ENCODE data around the gene KLHDC7A.

Gene KLHDC7A

DNA sequence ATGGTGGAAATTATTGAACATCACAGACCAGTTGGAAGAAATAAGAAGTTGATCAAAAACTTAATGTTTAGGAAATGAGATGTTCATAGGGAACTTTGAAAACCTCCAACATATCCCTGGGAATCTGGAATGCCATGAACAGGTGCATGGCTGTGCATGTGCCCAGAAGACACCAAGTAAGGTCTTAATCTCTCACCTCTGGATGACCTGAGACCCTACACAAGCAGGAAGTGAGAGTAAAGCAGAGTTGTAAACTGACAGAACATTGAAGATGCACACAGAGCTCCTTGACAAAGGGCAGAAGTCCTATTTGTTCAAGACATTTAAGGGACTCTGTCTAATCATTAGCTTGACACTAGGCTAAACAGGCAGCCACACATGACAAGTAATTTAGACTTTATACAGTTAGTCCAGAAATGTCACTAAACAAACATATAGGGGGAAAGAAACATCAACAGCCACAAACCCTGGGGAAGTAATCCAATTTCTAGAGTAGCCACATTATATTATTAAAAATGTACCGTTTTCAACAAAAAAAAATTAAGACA, 34.5 kb downstream of the KLHDC7A start:
- no peak for DNase-seq
- H3K4me3 Mint-ChIP-seq, result no peak overlapping the region
- H3K27ac Mint-ChIP-seq, result no peak overlapping the region
- no peaks in the 10 kb centered on the region for H3K36me3 Mint-ChIP-seq (ENCODE audit: low read depth)
- peaks cover 28% of the 10 kb centered on the region for H3K9me3 Mint-ChIP-seq
- H3K27me3 Mint-ChIP-seq (ENCODE audit: low read depth, poor library complexity), result peaks cover 17% of the 10 kb centered on the region
- TF ChIP-seq, protein P1, sequence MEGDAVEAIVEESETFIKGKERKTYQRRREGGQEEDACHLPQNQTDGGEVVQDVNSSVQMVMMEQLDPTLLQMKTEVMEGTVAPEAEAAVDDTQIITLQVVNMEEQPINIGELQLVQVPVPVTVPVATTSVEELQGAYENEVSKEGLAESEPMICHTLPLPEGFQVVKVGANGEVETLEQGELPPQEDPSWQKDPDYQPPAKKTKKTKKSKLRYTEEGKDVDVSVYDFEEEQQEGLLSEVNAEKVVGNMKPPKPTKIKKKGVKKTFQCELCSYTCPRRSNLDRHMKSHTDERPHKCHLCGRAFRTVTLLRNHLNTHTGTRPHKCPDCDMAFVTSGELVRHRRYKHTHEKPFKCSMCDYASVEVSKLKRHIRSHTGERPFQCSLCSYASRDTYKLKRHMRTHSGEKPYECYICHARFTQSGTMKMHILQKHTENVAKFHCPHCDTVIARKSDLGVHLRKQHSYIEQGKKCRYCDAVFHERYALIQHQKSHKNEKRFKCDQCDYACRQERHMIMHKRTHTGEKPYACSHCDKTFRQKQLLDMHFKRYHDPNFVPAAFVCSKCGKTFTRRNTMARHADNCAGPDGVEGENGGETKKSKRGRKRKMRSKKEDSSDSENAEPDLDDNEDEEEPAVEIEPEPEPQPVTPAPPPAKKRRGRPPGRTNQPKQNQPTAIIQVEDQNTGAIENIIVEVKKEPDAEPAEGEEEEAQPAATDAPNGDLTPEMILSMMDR (IDR thresholded peaks at IDR 0.05), result no peak
- peaks cover 14% of the 10 kb centered on the region for H3K4me1 Mint-ChIP-seq

- H3K27ac Mint-ChIP-seq, result no peak overlapping the region
- no peak for DNase-seq
- H3K4me1 Mint-ChIP-seq, result peaks cover 14% of the 10 kb centered on the region
- no peaks in the 10 kb centered on the region for H3K36me3 Mint-ChIP-seq (ENCODE audit: low read depth)
- H3K9me3 Mint-ChIP-seq, result peaks cover 28% of the 10 kb centered on the region
- H3K4me3 Mint-ChIP-seq, result no peak overlapping the region
- TF ChIP-seq, protein P1 (IDR thresholded peaks at IDR 0.05), result no peak
- peaks cover 17% of the 10 kb centered on the region for H3K27me3 Mint-ChIP-seq (ENCODE audit: low read depth, poor library complexity)
These were observed 35.7 kb downstream of the KLHDC7A start for GRCh38 chr1:18516473-18516872.

DNA sequence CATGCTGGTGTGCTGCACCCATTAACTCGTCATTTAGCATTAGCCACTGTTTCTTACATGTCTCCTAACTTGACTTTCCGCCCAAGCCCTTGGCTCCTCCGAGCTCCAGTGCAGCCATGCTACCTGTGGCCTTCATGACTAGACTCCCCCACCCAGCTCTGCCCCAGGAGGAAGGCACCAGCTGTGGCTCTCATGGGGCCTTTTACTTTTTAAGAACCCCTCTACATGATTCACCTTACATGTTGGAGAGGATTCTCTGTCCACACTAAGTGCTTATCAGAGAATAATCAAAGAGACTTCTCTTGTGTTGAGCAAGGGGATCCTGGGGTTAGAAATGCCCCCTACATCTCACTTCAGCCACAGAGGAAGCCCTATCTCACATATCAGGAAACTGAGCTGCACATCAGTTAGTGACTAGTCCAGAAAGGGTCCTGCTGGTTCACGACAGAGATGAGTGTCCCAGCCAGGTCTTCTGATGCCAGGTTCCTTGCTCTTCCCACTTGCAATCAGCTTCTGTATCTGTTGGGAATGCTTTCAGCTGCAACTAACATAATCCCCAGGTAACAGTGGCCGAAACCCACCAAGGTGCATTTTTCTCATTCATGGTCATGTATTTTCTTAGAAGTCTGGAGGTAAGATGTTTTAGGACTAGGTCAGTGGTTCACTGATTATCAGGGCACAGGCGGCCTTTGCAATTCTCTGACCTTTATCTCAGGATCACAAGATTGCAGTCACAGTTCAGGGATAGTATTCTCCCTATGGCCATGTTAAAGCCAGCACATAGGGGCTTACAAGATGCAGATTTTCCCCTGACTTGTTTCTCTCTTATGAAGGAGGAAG, 45.9 kb downstream of the KLHDC7A start:
- Mint-ChIP-seq H3K9me3 (peaks cover 3% of the 10 kb centered on the region), H3K27me3 (ENCODE audit: low read depth, poor library complexity) (peaks cover 24% of the 10 kb centered on the region), H3K36me3 (ENCODE audit: low read depth) (no peaks in the 10 kb centered on the region), H3K4me1 (no peaks in the 10 kb centered on the region), H3K27ac (no peak overlapping the region), H3K4me3 (no peak overlapping the region)
- TF ChIP-seq, protein P1 (IDR thresholded peaks at IDR 0.05), result no peak
- DNase-seq, result no peak

GRCh38 chr1:18527514-18527913, 46.8 kb downstream of the KLHDC7A start:
- H3K27me3 Mint-ChIP-seq (ENCODE audit: low read depth, poor library complexity), result peaks cover 30% of the 10 kb centered on the region
- DNase-seq, result no peak

GRCh38 chr1:18527921-18528320, 47.2 kb downstream of the KLHDC7A start:
- H3K36me3 Mint-ChIP-seq (ENCODE audit: low read depth), result no peaks in the 10 kb centered on the region
- H3K4me1 Mint-ChIP-seq, result no peaks in the 10 kb centered on the region
- H3K27ac Mint-ChIP-seq, result no peak overlapping the region
- H3K9me3 Mint-ChIP-seq, result no peaks in the 10 kb centered on the region
- TF ChIP-seq, protein P1 (IDR thresholded peaks at IDR 0.05), result no peak
- no peak for DNase-seq
- peaks cover 33% of the 10 kb centered on the region for H3K27me3 Mint-ChIP-seq (ENCODE audit: low read depth, poor library complexity)
- no peak overlapping the region for H3K4me3 Mint-ChIP-seq

More at GRCh38 chr1:18527514-18527913, 46.8 kb downstream of the KLHDC7A start:
- Mint-ChIP-seq H3K36me3 (ENCODE audit: low read depth) (no peaks in the 10 kb centered on the region), H3K4me1 (no peaks in the 10 kb centered on the region), H3K27ac (no peak overlapping the region), H3K4me3 (no peak overlapping the region), H3K9me3 (no peaks in the 10 kb centered on the region)
- TF ChIP-seq, protein P1 (IDR thresholded peaks at IDR 0.05), result no peak

Measured in nephron progenitor cell (in vitro differentiated cells).